ENCODE measurements around the gene SLAMF6.

SLAMF6 gene

GRCh38 chr1:160548183-160548582 lies 25.1 kb upstream of the SLAMF6 start:
- TF ChIP-seq TEAD4 (IDR thresholded peaks at IDR 0.05) (no peak), FOXM1 (IDR thresholded peaks at IDR 0.05; ENCODE audit: borderline replicate concordance, low read depth) (no peak), CEBPB (IDR thresholded peaks at IDR 0.05) (no peak), CREB1 (IDR thresholded peaks at IDR 0.05; ENCODE audit: low read depth) (no peak), ZBTB7A (IDR thresholded peaks at IDR 0.05; ENCODE audit: low read depth) (no peak), RAD21 (IDR thresholded peaks at IDR 0.05; ENCODE audit: low read depth) (no peak), EP300 (IDR thresholded peaks at IDR 0.05; ENCODE audit: borderline replicate concordance) (no peak), USF1 (IDR thresholded peaks at IDR 0.05) (no peak)

- no peak for TF ChIP-seq REST (IDR thresholded peaks at IDR 0.05; ENCODE audit: low read depth)
- TF ChIP-seq EGR1 (IDR thresholded peaks at IDR 0.05), result no peak
- no peak for TF ChIP-seq ZBTB7A (IDR thresholded peaks at IDR 0.05; ENCODE audit: low read depth)
- TF ChIP-seq NFIC (IDR thresholded peaks at IDR 0.05), result no peak
- no peak for TF ChIP-seq USF1 (IDR thresholded peaks at IDR 0.05)
- no peak for TF ChIP-seq TEAD4 (IDR thresholded peaks at IDR 0.05)
- no peak for TF ChIP-seq MAX (IDR thresholded peaks at IDR 0.05)
- TF ChIP-seq CREB1 (IDR thresholded peaks at IDR 0.05; ENCODE audit: low read depth), result no peak
- no peak for TF ChIP-seq RAD21 (IDR thresholded peaks at IDR 0.05; ENCODE audit: low read depth)
- TF ChIP-seq FOXM1 (IDR thresholded peaks at IDR 0.05; ENCODE audit: borderline replicate concordance, low read depth), result no peak
- no peak for TF ChIP-seq YY1 (IDR thresholded peaks at IDR 0.05; ENCODE audit: low read depth)
- TF ChIP-seq TAF1 (IDR thresholded peaks at IDR 0.05; ENCODE audit: low read depth), result no peak
- TF ChIP-seq TCF12 (IDR thresholded peaks at IDR 0.05; ENCODE audit: low read depth), result no peak
- no peak for TF ChIP-seq CEBPB (IDR thresholded peaks at IDR 0.05)
- no peak for TF ChIP-seq EP300 (IDR thresholded peaks at IDR 0.05; ENCODE audit: borderline replicate concordance)
Observed at GRCh38 chr1:160547422-160547821, 24.4 kb upstream of the SLAMF6 start.

GRCh38 chr1:160546942-160547341 lies 23.9 kb upstream of the SLAMF6 start:
- TF ChIP-seq EP300 (IDR thresholded peaks at IDR 0.05; ENCODE audit: borderline replicate concordance) (no peak), USF1 (IDR thresholded peaks at IDR 0.05) (no peak), YY1 (IDR thresholded peaks at IDR 0.05; ENCODE audit: low read depth) (no peak), TEAD4 (IDR thresholded peaks at IDR 0.05) (no peak), EGR1 (IDR thresholded peaks at IDR 0.05) (no peak), FOXM1 (IDR thresholded peaks at IDR 0.05; ENCODE audit: borderline replicate concordance, low read depth) (no peak), TCF12 (IDR thresholded peaks at IDR 0.05; ENCODE audit: low read depth) (no peak)

GRCh38 chr1:160544647-160545046 lies 21.6 kb upstream of the SLAMF6 start:
- no peak for TF ChIP-seq EP300 (IDR thresholded peaks at IDR 0.05; ENCODE audit: borderline replicate concordance)
- no peak for TF ChIP-seq USF1 (IDR thresholded peaks at IDR 0.05)
- no peak for TF ChIP-seq NFIC (IDR thresholded peaks at IDR 0.05)
- no peak for TF ChIP-seq ZBTB7A (IDR thresholded peaks at IDR 0.05; ENCODE audit: low read depth)
- no peak for TF ChIP-seq MAX (IDR thresholded peaks at IDR 0.05)
- TF ChIP-seq TCF12 (IDR thresholded peaks at IDR 0.05; ENCODE audit: low read depth), result no peak
- TF ChIP-seq CREB1 (IDR thresholded peaks at IDR 0.05; ENCODE audit: low read depth), result no peak
- TF ChIP-seq CEBPB (IDR thresholded peaks at IDR 0.05), result no peak
- TF ChIP-seq REST (IDR thresholded peaks at IDR 0.05; ENCODE audit: low read depth), result no peak
- TF ChIP-seq EGR1 (IDR thresholded peaks at IDR 0.05), result no peak

- TF ChIP-seq EGR1 (IDR thresholded peaks at IDR 0.05) (no peak), EP300 (IDR thresholded peaks at IDR 0.05; ENCODE audit: borderline replicate concordance) (no peak), NFIC (IDR thresholded peaks at IDR 0.05) (no peak), TCF12 (IDR thresholded peaks at IDR 0.05; ENCODE audit: low read depth) (no peak), CEBPB (IDR thresholded peaks at IDR 0.05) (no peak), TAF1 (IDR thresholded peaks at IDR 0.05; ENCODE audit: low read depth) (no peak), RAD21 (IDR thresholded peaks at IDR 0.05; ENCODE audit: low read depth) (no peak), TEAD4 (IDR thresholded peaks at IDR 0.05) (no peak), FOXM1 (IDR thresholded peaks at IDR 0.05; ENCODE audit: borderline replicate concordance, low read depth) (no peak), REST (IDR thresholded peaks at IDR 0.05; ENCODE audit: low read depth) (no peak), CREB1 (IDR thresholded peaks at IDR 0.05; ENCODE audit: low read depth) (no peak), YY1 (IDR thresholded peaks at IDR 0.05; ENCODE audit: low read depth) (no peak)
Observed at GRCh38 chr1:160542303-160542945, 19.4 kb upstream of the SLAMF6 start.
